SK-N-SH (cell line): ENCODE data around the gene ENDOV. TPM values are rescaled to one million over a fixed set of nuclear protein-coding genes. Genes with fewer than 3 reads are reported as not detected.
A peak's percentile ranks its signal among the peaks of the same experiment; 100 is the strongest.

ENCODE experiments used
- CTCF ChIA-PET: fragments of 300-600, 350-600 bp; formaldehyde crosslinking; extraction: SDS; loops from one replicate; lab custom pipeline; 2021; lab: Yijun Ruan, JAX
- POLR2A ChIA-PET: fragments of 350-600 bp; sonication (Branson Sonifier 250); formaldehyde crosslinking; extraction: SDS; loops from one replicate; lab custom pipeline; 2020; ENCODE audit warnings: antibody characterized with exemption, inconsistent platforms; lab: Yijun Ruan, JAX
- DNase-seq: peaks from one replicate; pipeline ENCODE4 v3.0.0; 2012
- H2AFZ ChIP-seq: fragments of 200-600 bp; sonication (generic); 2 replicates; pipeline ENCODE4 v1.8.1; 2016; ENCODE audit warnings: antibody characterized with exemption, mild to moderate bottlenecking, low read depth
- H3F3A ChIP-seq: fragments of 200-600 bp; sonication (generic); replicated peaks from 2 replicates; pipeline ENCODE3; 2016; ENCODE audit warnings: antibody characterized with exemption, mild to moderate bottlenecking; ENCODE audit not compliant: insufficient read depth
- H3K27ac ChIP-seq, 2 experiments: fragments of 200-500 bp in 1 of 2; fragments of 200-600 bp in 1 of 2; sonication (Bioruptor generic) in 1 of 2; sonication (generic), shearing (Covaris generic) in 1 of 2; 2 replicates each; pipeline versions ENCODE4 v1.5.1 to v1.6.1; 2014 to 2016; ENCODE audit warnings: low read depth in 2 of 2, inconsistent platforms in 1 of 2, low read length in 1 of 2, mild to moderate bottlenecking in 1 of 2, mixed read lengths in 1 of 2
- H3K27me3 ChIP-seq: fragments of 200-600 bp; sonication (generic), shearing (Covaris generic); 2 replicates; pipeline ENCODE4 v1.6.1; 2016; ENCODE audit warnings: mixed run types; ENCODE audit not compliant: insufficient read depth
- H3K36me3 ChIP-seq, 2 experiments: fragments of 200-500 bp in 1 of 2; fragments of 200-600 bp in 1 of 2; sonication (Bioruptor generic) in 1 of 2; sonication (generic) in 1 of 2; replicated peaks in 1 of 2; 2 replicates each; pipeline versions ENCODE3 to v1.5.1; 2014 to 2016; ENCODE audit warnings: low read length in 1 of 2, mild to moderate bottlenecking in 1 of 2; ENCODE audit not compliant: insufficient read depth in 2 of 2, control insufficient read depth in 1 of 2
- H3K4me1 ChIP-seq, 2 experiments: fragments of 200-500 bp in 1 of 2; fragments of 200-600 bp in 1 of 2; sonication (Bioruptor generic) in 1 of 2; sonication (generic), shearing (Covaris generic) in 1 of 2; 2 replicates each; pipeline versions ENCODE4 v1.5.1 to v1.6.1; 2014 to 2016; ENCODE audit warnings: low read depth in 1 of 2, low read length in 1 of 2, mixed run types in 1 of 2; ENCODE audit not compliant: insufficient read depth in 2 of 2, control insufficient read depth in 1 of 2
- H3K4me2 ChIP-seq: fragments of 200-600 bp; sonication (generic), shearing (Covaris generic); 2 replicates; pipeline ENCODE4 v1.6.1; 2017; ENCODE audit warnings: mixed run types
- H3K4me3 ChIP-seq, 2 experiments: fragments of 200-500 bp in 1 of 2; fragments of 200-600 bp in 1 of 2; sonication (Bioruptor generic) in 1 of 2; sonication (generic), shearing (Covaris generic) in 1 of 2; 2 replicates each; pipeline versions ENCODE4 v1.5.1 to v1.8.1; 2014 to 2016; ENCODE audit warnings: low read depth in 2 of 2, inconsistent platforms in 1 of 2, low read length in 1 of 2, mild to moderate bottlenecking in 1 of 2, mixed read lengths in 1 of 2, moderate library complexity in 1 of 2
- H3K79me2 ChIP-seq: fragments of 200-600 bp; sonication (generic); 2 replicates; pipeline ENCODE4 v1.8.1; 2017; ENCODE audit warnings: mild to moderate bottlenecking; ENCODE audit not compliant: insufficient read depth
- H3K9ac ChIP-seq: fragments of 200-600 bp; sonication (generic); 2 replicates; pipeline ENCODE4 v1.6.1; 2017; ENCODE audit warnings: mixed run types
- H3K9me2 ChIP-seq: fragments of 200-600 bp; sonication (generic); 2 replicates; pipeline ENCODE4 v1.6.1; 2017; ENCODE audit warnings: mixed run types
- H3K9me3 ChIP-seq: fragments of 200-600 bp; sonication (generic); 2 replicates; pipeline ENCODE4 v1.6.1; 2017; ENCODE audit warnings: mixed run types, mild to moderate bottlenecking, moderate library complexity
- H4K20me1 ChIP-seq: fragments of 200-600 bp; sonication (generic); 2 replicates; pipeline ENCODE4 v1.6.1; 2017; ENCODE audit warnings: mild to moderate bottlenecking, mixed run types; ENCODE audit not compliant: insufficient read depth
- CHD2 ChIP-seq: fragments of 150-350 bp; IDR thresholded peaks from 2 replicates; pipeline ENCODE4 v1.6.1; 2018; ENCODE audit warnings: low read length; ENCODE audit not compliant: partially characterized antibody
- CTCF ChIP-seq: fragments of 200-600 bp; sonication (generic); IDR thresholded peaks from 2 replicates; pipeline ENCODE4 v1.6.1; 2017; ENCODE audit warnings: antibody characterized with exemption, mild to moderate bottlenecking, moderate library complexity
- ELF1 ChIP-seq: IDR thresholded peaks from 2 replicates; pipeline ENCODE4 v1.4.0; 2012
- EP300 ChIP-seq, 2 experiments: IDR thresholded peaks; 2 replicates each; pipeline versions ENCODE4 v1.4.0 to v1.6.1; 2012; ENCODE audit warnings: borderline replicate concordance in 1 of 2, low read depth in 1 of 2, low read length in 1 of 2
- EZH2phosphoT487 ChIP-seq: fragments of 200-600 bp; sonication (generic); IDR thresholded peaks from 2 replicates; pipeline ENCODE4 v1.6.1; 2017; ENCODE audit warnings: low read depth, mixed run types, mild to moderate bottlenecking, antibody characterized with exemption, moderate library complexity, borderline replicate concordance
- FOXJ3 ChIP-seq: sonication (generic); formaldehyde crosslinking; IDR thresholded peaks from 2 replicates; pipeline ENCODE4 v1.5.1; 2020; ENCODE audit warnings: mild to moderate bottlenecking, missing genetic modification reagents
- FOXM1 ChIP-seq: IDR thresholded peaks from 2 replicates; pipeline ENCODE4 v1.4.0; 2012; ENCODE audit warnings: low read depth, mild to moderate bottlenecking
- GABPA ChIP-seq: IDR thresholded peaks from 2 replicates; pipeline ENCODE4 v1.4.0; 2012; ENCODE audit warnings: low read depth, mild to moderate bottlenecking
- IRF3 ChIP-seq: fragments of 150-350 bp; IDR thresholded peaks from 2 replicates; pipeline ENCODE4 v1.6.1; 2016; ENCODE audit warnings: mild to moderate bottlenecking, low read depth, low read length
- JUND ChIP-seq: IDR thresholded peaks from 2 replicates; pipeline ENCODE4 v1.4.0; 2012
- PBX3 ChIP-seq: IDR thresholded peaks from 2 replicates; pipeline ENCODE4; 2012
- RCOR1 ChIP-seq: fragments of 150-350 bp; IDR thresholded peaks from 2 replicates; pipeline ENCODE4 v1.6.1; 2017; ENCODE audit warnings: antibody characterized with exemption, low read length
- REST ChIP-seq: IDR thresholded peaks from 2 replicates; pipeline ENCODE4 v1.6.1; 2012; ENCODE audit warnings: mild to moderate bottlenecking, low read depth, low read length, moderate library complexity
- RXRA ChIP-seq: IDR thresholded peaks from 2 replicates; pipeline ENCODE4 v1.4.0; 2012; ENCODE audit warnings: low read depth, mild to moderate bottlenecking, borderline replicate concordance
- SIN3A ChIP-seq: IDR thresholded peaks from 2 replicates; pipeline ENCODE4 v1.6.1; 2012; ENCODE audit warnings: low read depth, mild to moderate bottlenecking, low read length, moderate library complexity, borderline replicate concordance
- TAF1 ChIP-seq: IDR thresholded peaks from 2 replicates; pipeline ENCODE4 v1.6.1; 2012; ENCODE audit warnings: low read depth, mild to moderate bottlenecking, low read length, moderate library complexity, borderline replicate concordance
- TCF12 ChIP-seq: IDR thresholded peaks from 2 replicates; pipeline ENCODE4 v1.4.0; 2012
- USF2 ChIP-seq: fragments of 150-350 bp; IDR thresholded peaks from 2 replicates; pipeline ENCODE4 v1.6.1; 2017; ENCODE audit warnings: antibody characterized with exemption, low read length, low read depth, borderline replicate concordance
- ZBTB33 ChIP-seq: IDR thresholded peaks from 2 replicates; pipeline ENCODE4 v1.4.0; 2012; ENCODE audit warnings: low read depth, borderline replicate concordance
- WGBS: methylation state at CpG from one replicate; pipeline ENCODE4 v1.1.6; 2017; ENCODE audit warnings: low lambda C conversion rate; 5-methylcytosine and 5-hydroxymethylcytosine counted together
- polyA plus RNA-seq, 3 experiments: library from polyadenylated mRNA; depleted of rRNA; stranded (reverse); fragments of >200 nt; gene quantifications; 2 replicates each; pipeline ENCODE4 v1.2.3, GENCODE V29; 2012

Gene ENDOV
- polyA plus RNA-seq, 1 of the 3 experiments (the other 2 are of a cell fraction) = 83.6 TPM

GRCh38 chr17:80445007-80445725 lies 30.2 kb downstream of the ENDOV start:
- 58% methylated on average over 16 of the region's 26 CpGs for WGBS
- H3K27ac ChIP-seq = no peak overlapping the region
- CTCF ChIA-PET = interaction anchor here (0.6 to 1.6 kb wide), 4 partner anchors 9 to 756 kb away, joined by 3 to 5 read pairs (median 3); no protein-coding TSS in a partner anchor

More at GRCh38 chr17:80445007-80445725, 30.2 kb downstream of the ENDOV start:
- Histone ChIP-seq H3K4me1 (peaks cover 0 to 10% of the 10 kb centered on the region in 2 experiments; a peak in 1 of 4 replicates), H3K9me2 (no peaks in the 10 kb centered on the region), H3K27me3 (no peaks in the 10 kb centered on the region), H3K4me2 (no peak overlapping the region), H3K9me3 (no peaks in the 10 kb centered on the region), H2AFZ (no peak overlapping the region), H3K36me3 (no peaks in the 10 kb centered on the region), H3K79me2 (no peaks in the 10 kb centered on the region)
- POLR2A ChIA-PET = interaction anchor here (1.4 to 1.5 kb wide), 2 partner anchors 9 to 18 kb away, joined by 3 to 9 read pairs; no protein-coding TSS in a partner anchor
- TF ChIP-seq EP300 (IDR thresholded peaks at IDR 0.05; ENCODE audit: borderline replicate concordance in 1 of 2, low read depth in 1 of 2, low read length in 1 of 2) = no peak
- no peak for TF ChIP-seq FOXM1
- TF ChIP-seq GABPA = no peak
- TF ChIP-seq TAF1 = no peak
- TF ChIP-seq REST = no peak
- TF ChIP-seq PBX3 = no peak
- TF ChIP-seq RXRA = no peak
- TF ChIP-seq ELF1 = no peak
- no peak for TF ChIP-seq EZH2phosphoT487
- no peak for TF ChIP-seq USF2
- no peak for TF ChIP-seq RCOR1
- TF ChIP-seq SIN3A = no peak
- no peak for TF ChIP-seq ZBTB33
- no peak for TF ChIP-seq CHD2
- no peak for TF ChIP-seq TCF12
- no peak for TF ChIP-seq FOXJ3 (CRISPR knock-in tag)
- TF ChIP-seq CTCF = no peak
- no peak for TF ChIP-seq JUND
- no peak for TF ChIP-seq IRF3
- TF ChIP-seq, all 33 proteins: peak for 0
- H3K9ac ChIP-seq = no peak overlapping the region
- DNase-seq = peak; percentile 60
- no peaks in the 10 kb centered on the region for H3F3A ChIP-seq
- H4K20me1 ChIP-seq = peaks cover 17% of the 10 kb centered on the region; the same call in 1 of the 2 replicates
- H3K4me3 ChIP-seq = no peak overlapping the region
